ENCODE data around the gene ERBIN. TPM values are rescaled to one million over a fixed set of nuclear protein-coding genes. Genes with fewer than 3 reads are reported as not detected.

The ERBIN gene
- total and polyA plus RNA-seq, 9 of the 15 experiments (the other 6 are each of a cell fraction or from before 2014, with no cell fraction given), result 11.9 to 72.8 (median 41.7) TPM

GRCh38 chr5:65925601-65926275, 637 bp upstream of the ERBIN start (continued):
- no peak for TF ChIP-seq TSHZ1 (CRISPR knock-in tag; IDR thresholded peaks at IDR 0.05)
- no peak for TF ChIP-seq KDM5B (IDR thresholded peaks at IDR 0.05; ENCODE audit: insufficient replicate concordance, low read depth, low read length)
- no peak for TF ChIP-seq CUX1 (CRISPR knock-in tag; IDR thresholded peaks at IDR 0.05)
- TF ChIP-seq NR2C2 (CRISPR knock-in tag; IDR thresholded peaks at IDR 0.05), result peak; percentile 57; the same call in 1 of the 2 replicates
- 0 out of 2 replicates have a peak, but pooled peaks have one; percentile 0 for TF ChIP-seq NR2C2 (tag; IDR thresholded peaks at IDR 0.05)
- no peak for TF ChIP-seq ELK3 (CRISPR knock-in tag; IDR thresholded peaks at IDR 0.05)

Data from K562 (cell line).